ENCODE measurements around the gene TRAPPC11. TPM values are rescaled to one million over a fixed set of nuclear protein-coding genes. Genes with fewer than 3 reads are reported as not detected.
A peak's percentile ranks its signal among the peaks of the same experiment; 100 is the strongest.

TRAPPC11 gene
- total RNA-seq, 6 experiments from 2014 or later = 14.3 to 30.8 (median 16.0) TPM

DNA sequence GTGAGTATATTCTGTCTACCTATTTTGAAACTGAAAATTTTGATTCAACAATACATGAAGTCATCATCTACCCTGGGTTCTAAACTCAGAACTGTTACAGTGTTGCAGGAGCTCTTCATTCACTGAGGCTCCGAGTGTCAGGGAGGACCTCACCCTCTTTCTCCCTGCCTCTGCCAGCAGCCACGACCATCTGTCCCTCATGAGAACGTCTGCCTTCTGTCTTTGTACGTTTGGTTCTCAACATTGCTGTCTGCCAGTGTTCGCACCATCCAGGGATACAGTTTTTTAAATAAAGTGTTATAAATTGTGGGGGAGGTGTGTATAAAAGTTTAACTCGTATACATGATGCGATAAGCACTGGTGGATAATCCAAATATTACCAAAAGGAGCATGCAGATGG lies 55.5 kb downstream of the TRAPPC11 start:
- Histone ChIP-seq H3K27ac (no peak overlapping the region), H3K4me3 (no peak overlapping the region), H3K9me3 (no peaks in the 10 kb centered on the region), H3K4me1 (peaks cover 0 to 3% (median 0%) of the 10 kb centered on the region in 4 donors), H3K27me3 (no peaks in the 10 kb centered on the region), H3K36me3 (peaks cover 0 to 31% (median 12%) of the 10 kb centered on the region in 4 donors)
- no peak for TF ChIP-seq CTCF (IDR thresholded peaks at IDR 0.05)
- TF ChIP-seq POLR2A (IDR thresholded peaks at IDR 0.05) = no peak
- DNase-seq (no peak), ATAC-seq (no peak)
- 79% methylated on average over 7 of the region's 7 CpGs for WGBS (ENCODE audit: insufficient coverage, low coverage, low lambda C conversion rate, missing lambda C conversion rate)
- intact Hi-C loops (cut with DNase I) = no loop called here

DNA sequence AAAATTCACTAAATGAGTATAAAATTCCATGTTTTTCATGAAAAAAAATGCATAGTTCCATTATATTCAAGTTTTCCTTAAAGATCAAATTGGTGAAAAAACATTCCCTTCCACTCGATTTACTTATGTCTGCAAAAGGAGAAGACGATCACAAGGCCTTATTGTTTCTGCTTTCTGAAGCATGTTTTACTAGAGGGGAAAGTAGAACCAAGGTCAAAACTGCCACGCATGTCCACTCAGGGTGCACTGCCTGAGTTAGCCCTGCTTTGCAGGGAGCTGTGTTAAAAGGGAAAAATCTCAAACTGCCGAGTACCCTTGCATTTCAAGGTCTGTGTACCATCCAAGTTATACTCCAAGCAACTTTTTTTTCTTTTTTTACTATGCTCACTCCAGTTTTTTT lies 57.2 kb downstream of the TRAPPC11 start:
- no peak for TF ChIP-seq POLR2A (IDR thresholded peaks at IDR 0.05)
- TF ChIP-seq CTCF (IDR thresholded peaks at IDR 0.05) = no peak
- DNase-seq (no peak), ATAC-seq (peak in 1 of 4 donors; percentile 8)
- no peak overlapping the region for H3K27ac ChIP-seq
- H3K4me1 ChIP-seq = peaks cover 0 to 7% (median 2%) of the 10 kb centered on the region in 4 donors
- H3K36me3 ChIP-seq = peaks cover 0 to 25% (median 12%) of the 10 kb centered on the region in 4 donors
- H3K4me3 ChIP-seq = no peak overlapping the region
- intact Hi-C loops (cut with DNase I) = no loop called here
- H3K9me3 ChIP-seq = no peaks in the 10 kb centered on the region
- H3K27me3 ChIP-seq = no peaks in the 10 kb centered on the region
- whole genome bisulfite sequencing (ENCODE audit: insufficient coverage, low coverage, low lambda C conversion rate, missing lambda C conversion rate) = 74% methylated on average over 4 of the region's 4 CpGs

GRCh38 chr4:183718876-183719275 lies 59.8 kb downstream of the TRAPPC11 start:
- H3K27ac ChIP-seq = no peak overlapping the region
- peak; percentile 39 to 67 (median 62) for DNase-seq
- peak; percentile 26 to 43 (median 34) for ATAC-seq
- H3K4me1 ChIP-seq = peaks cover 0 to 16% (median 2%) of the 10 kb centered on the region in 4 donors
- intact Hi-C loops (cut with DNase I) = no loop called here
- H3K36me3 ChIP-seq = peaks cover 0 to 5% (median 2%) of the 10 kb centered on the region in 4 donors
- H3K27me3 ChIP-seq = no peaks in the 10 kb centered on the region
- 27% methylated on average over 5 of the region's 5 CpGs for WGBS (ENCODE audit: insufficient coverage, low coverage, low lambda C conversion rate, missing lambda C conversion rate)
- no peak overlapping the region for H3K4me3 ChIP-seq
- no peaks in the 10 kb centered on the region for H3K9me3 ChIP-seq
- no peak for TF ChIP-seq CTCF (IDR thresholded peaks at IDR 0.05)
- TF ChIP-seq POLR2A (IDR thresholded peaks at IDR 0.05) = no peak

DNA sequence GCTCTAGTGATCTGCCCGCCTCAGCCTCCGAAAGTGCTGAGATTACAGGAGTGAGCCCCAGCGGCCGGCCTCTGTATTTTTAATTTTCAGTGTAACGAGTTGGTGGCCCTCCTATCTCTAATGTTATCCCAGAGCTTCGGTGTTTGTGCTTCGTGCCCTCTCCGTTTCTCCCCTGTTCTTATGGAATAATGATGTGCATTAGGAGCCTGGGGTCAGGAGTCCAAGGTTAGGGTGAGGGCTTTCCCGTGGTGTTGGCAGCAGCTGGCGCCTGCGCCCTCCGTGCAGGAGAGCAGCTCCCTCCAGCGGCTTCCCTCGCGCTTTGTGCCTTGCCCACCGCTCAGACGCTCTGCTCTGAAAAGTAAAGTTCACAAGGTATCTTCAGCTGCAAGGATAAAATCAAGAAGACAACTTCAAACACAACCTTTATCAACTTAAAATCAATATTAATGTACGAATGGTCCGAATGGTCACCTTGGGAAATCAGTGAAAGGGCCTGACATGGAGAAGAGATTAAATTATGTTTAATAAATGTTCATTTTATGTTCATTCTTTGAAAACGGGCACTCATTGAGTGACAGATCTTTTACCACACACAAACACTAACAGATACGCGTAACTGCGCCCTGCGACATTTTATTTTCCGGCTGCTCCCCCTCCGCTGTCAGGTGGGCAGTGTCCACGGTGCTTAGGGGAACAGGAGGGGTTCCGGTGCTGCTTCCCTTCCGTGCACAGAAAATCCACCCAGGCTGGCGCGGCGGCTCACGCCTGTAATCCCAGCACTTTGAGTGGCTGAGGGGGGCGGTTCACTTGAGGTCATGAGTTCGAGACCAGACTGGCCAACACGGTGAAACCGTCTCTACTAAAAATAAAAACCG lies 62.4 kb downstream of the TRAPPC11 start:
- intact Hi-C loops (cut with DNase I) = no loop called here
- peaks cover 0 to 16% (median 2%) of the 10 kb centered on the region in 4 donors for H3K4me1 ChIP-seq
- H3K27me3 ChIP-seq = no peaks in the 10 kb centered on the region
- TF ChIP-seq POLR2A (IDR thresholded peaks at IDR 0.05) (no peak), CTCF (IDR thresholded peaks at IDR 0.05) (peak; percentile 42 to 71 (median 64))
- H3K36me3 ChIP-seq = no peaks in the 10 kb centered on the region
- WGBS (ENCODE audit: insufficient coverage, low coverage, low lambda C conversion rate, missing lambda C conversion rate) = 28% methylated on average over 36 of the region's 38 CpGs
- no peaks in the 10 kb centered on the region for H3K9me3 ChIP-seq
- peak; percentile 84 to 95 (median 92) for ATAC-seq
- peak; percentile 89 to 92 (median 92) for DNase-seq
- H3K27ac ChIP-seq = peak overlapping the region in 2 of 3 donors; percentile 46 to 52
- peak overlapping the region in 2 of 3 donors; percentile 55 to 59 for H3K4me3 ChIP-seq

All from right lobe of liver (tissue), 6 donors.